Suppressor macrophage (primary cell): ENCODE measurements around the gene TM9SF4.
"Not testable (repeated sequence)": the region's sequence is repeated elsewhere in the genome, so short reads cannot be mapped to it uniquely, and the experiment has no call there.

ENCODE experiments used
- DNase-seq, 4 experiments: peaks; one replicate each; pipeline ENCODE4 v3.0.0-alpha.2; 2020 to 2022

TM9SF4 gene

GRCh38 chr20:32158351-32158750, 48.8 kb downstream of the TM9SF4 start:
- no peak for DNase-seq

GRCh38 chr20:32158943-32159660, 49.6 kb downstream of the TM9SF4 start:
- DNase-seq: no peak

GRCh38 chr20:32159766-32160221, 50.3 kb downstream of the TM9SF4 start:
- no peak for DNase-seq

GRCh38 chr20:32160341-32160740, 50.8 kb downstream of the TM9SF4 start:
- no peak for DNase-seq

GRCh38 chr20:32162351-32162750, 52.8 kb downstream of the TM9SF4 start:
- no peak for DNase-seq

GRCh38 chr20:32163951-32164350, 54.4 kb downstream of the TM9SF4 start:
- peak in 2 of 4 experiments; percentile 20 to 32 for DNase-seq

GRCh38 chr20:32164984-32165735, 55.6 kb downstream of the TM9SF4 start:
- no peak for DNase-seq

- no peak for DNase-seq
These were observed 56.5 kb downstream of the TM9SF4 start for GRCh38 chr20:32165836-32166545.

GRCh38 chr20:32167552-32167951, 58.0 kb downstream of the TM9SF4 start:
- no peak for DNase-seq

- DNase-seq: no peak
These were observed 58.8 kb downstream of the TM9SF4 start for GRCh38 chr20:32168184-32168910.

- not testable (repeated sequence) for DNase-seq
These were observed 68.2 kb downstream of the TM9SF4 start for GRCh38 chr20:32177696-32178095.

GRCh38 chr20:32179515-32179914, 70.0 kb downstream of the TM9SF4 start:
- DNase-seq: no peak

- no peak for DNase-seq
These were observed 70.4 kb downstream of the TM9SF4 start for GRCh38 chr20:32179934-32180333.

- no peak for DNase-seq
These were observed 72.1 kb downstream of the TM9SF4 start for GRCh38 chr20:32181606-32182005.

- no peak for DNase-seq
These were observed 74.6 kb downstream of the TM9SF4 start for GRCh38 chr20:32183947-32184635.

GRCh38 chr20:32184961-32185603, 75.6 kb downstream of the TM9SF4 start:
- DNase-seq: no peak

GRCh38 chr20:32186506-32186905, 77.0 kb downstream of the TM9SF4 start:
- DNase-seq: no peak

- DNase-seq: no peak
These were observed 79.0 kb downstream of the TM9SF4 start for GRCh38 chr20:32188376-32189122.

- no peak for DNase-seq
These were observed 79.6 kb downstream of the TM9SF4 start for GRCh38 chr20:32189123-32189410.

GRCh38 chr20:32189691-32190615, 80.4 kb downstream of the TM9SF4 start:
- DNase-seq: peak in 3 of 4 experiments; percentile 25 to 45 (median 29)
